HCT116 (cell line): ENCODE measurements around the gene POC1B.

Source experiments
- CEBPB ChIP-seq: IDR thresholded peaks from 2 replicates; pipeline ENCODE4 v1.6.1; 2012; ENCODE audit warnings: low read depth
- EZH2phosphoT487 ChIP-seq: fragments of 200-600 bp; IDR thresholded peaks from 2 replicates; pipeline ENCODE4 v1.6.1; 2018; ENCODE audit warnings: antibody characterized with exemption, borderline replicate concordance
- JUND ChIP-seq: IDR thresholded peaks from 2 replicates; pipeline ENCODE4 v1.6.1; 2012
- POLR2A ChIP-seq: IDR thresholded peaks from 2 replicates; pipeline ENCODE4 v1.7.0; 2011; ENCODE audit warnings: borderline replicate concordance; ENCODE audit not compliant: insufficient read depth, insufficient read length; ENCODE audit errors: extremely low read depth
- POLR2AphosphoS5 ChIP-seq: IDR thresholded peaks from 2 replicates; pipeline ENCODE4 v1.6.1; 2011; ENCODE audit warnings: mild to moderate bottlenecking, low read depth, low read length, moderate library complexity
- TCF7L2 ChIP-seq: IDR thresholded peaks from 2 replicates; pipeline ENCODE4 v1.7.0; 2011; ENCODE audit warnings: borderline replicate concordance, inconsistent platforms; ENCODE audit not compliant: insufficient read depth, insufficient read length; ENCODE audit errors: extremely low read depth
- YY1 ChIP-seq: IDR thresholded peaks from 2 replicates; pipeline ENCODE4 v1.6.1; 2011; ENCODE audit warnings: low read length, low read depth, moderate library complexity, mild to moderate bottlenecking; ENCODE audit not compliant: insufficient replicate concordance; ENCODE audit errors: extremely low read depth
- TF ChIP-seq, protein P1 (sequence below), 3 experiments: fragments of 200-600 bp in 1 of 3; sonication (generic) in 1 of 3; IDR thresholded peaks in 2 of 3; conservative IDR thresholded peaks in 1 of 3; 2 replicates each; pipeline ENCODE4 v1.5.1; 2012 to 2017; ENCODE audit warnings: low read depth in 2 of 3, low read length in 2 of 3, antibody characterized with exemption in 1 of 3, borderline replicate concordance in 1 of 3, control low read depth in 1 of 3, mild to moderate bottlenecking in 1 of 3, mixed read lengths in 1 of 3, mixed run types in 1 of 3, moderate library complexity in 1 of 3; ENCODE audit not compliant: insufficient read depth in 1 of 3
- TF ChIP-seq, protein P2 (sequence below): IDR thresholded peaks from 2 replicates; pipeline ENCODE4 v1.6.1; 2012

DNA sequence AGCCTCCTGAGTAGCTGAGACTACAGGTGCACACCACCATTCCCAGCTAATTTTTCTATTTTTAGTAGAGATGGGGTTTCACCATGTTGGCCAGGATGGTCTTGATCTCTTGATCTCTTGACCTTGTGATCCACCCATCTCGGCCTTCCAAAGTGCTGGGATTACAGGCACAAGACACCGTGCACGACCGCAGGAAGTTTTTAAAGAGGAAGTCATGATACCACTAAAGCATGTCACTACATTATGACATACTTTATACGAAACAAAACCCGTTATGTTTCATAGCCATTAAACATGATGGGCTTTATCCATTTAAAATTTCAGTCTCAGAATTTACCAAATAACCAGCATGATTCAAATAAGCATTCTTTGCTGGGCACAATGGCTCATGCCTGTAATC, 89.8 kb downstream of the POC1B start:
- TF ChIP-seq CEBPB (no peak), POLR2A (no peak), JUND (no peak), YY1 (no peak), TCF7L2 (no peak), POLR2AphosphoS5 (no peak), EZH2phosphoT487 (no peak)
- TF ChIP-seq, protein P1, sequence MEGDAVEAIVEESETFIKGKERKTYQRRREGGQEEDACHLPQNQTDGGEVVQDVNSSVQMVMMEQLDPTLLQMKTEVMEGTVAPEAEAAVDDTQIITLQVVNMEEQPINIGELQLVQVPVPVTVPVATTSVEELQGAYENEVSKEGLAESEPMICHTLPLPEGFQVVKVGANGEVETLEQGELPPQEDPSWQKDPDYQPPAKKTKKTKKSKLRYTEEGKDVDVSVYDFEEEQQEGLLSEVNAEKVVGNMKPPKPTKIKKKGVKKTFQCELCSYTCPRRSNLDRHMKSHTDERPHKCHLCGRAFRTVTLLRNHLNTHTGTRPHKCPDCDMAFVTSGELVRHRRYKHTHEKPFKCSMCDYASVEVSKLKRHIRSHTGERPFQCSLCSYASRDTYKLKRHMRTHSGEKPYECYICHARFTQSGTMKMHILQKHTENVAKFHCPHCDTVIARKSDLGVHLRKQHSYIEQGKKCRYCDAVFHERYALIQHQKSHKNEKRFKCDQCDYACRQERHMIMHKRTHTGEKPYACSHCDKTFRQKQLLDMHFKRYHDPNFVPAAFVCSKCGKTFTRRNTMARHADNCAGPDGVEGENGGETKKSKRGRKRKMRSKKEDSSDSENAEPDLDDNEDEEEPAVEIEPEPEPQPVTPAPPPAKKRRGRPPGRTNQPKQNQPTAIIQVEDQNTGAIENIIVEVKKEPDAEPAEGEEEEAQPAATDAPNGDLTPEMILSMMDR (IDR thresholded peaks at IDR 0.05 in 2 of 3, conservative IDR thresholded peaks at IDR 0.05 in 1 of 3; ENCODE audit: borderline replicate concordance in 1 of 3, insufficient read depth in 1 of 3, low read depth in 2 of 3, low read length in 2 of 3) = no peak
- TF ChIP-seq, protein P2, sequence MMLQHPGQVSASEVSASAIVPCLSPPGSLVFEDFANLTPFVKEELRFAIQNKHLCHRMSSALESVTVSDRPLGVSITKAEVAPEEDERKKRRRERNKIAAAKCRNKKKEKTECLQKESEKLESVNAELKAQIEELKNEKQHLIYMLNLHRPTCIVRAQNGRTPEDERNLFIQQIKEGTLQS = no peak
